Erythroblast (primary cell): ENCODE measurements around the gene EHF.

ENCODE experiments used
- GATA1 ChIP-seq: IDR thresholded peaks from 2 replicates; pipeline ENCODE4 v1.6.1; 2011; ENCODE audit warnings: low read depth, mild to moderate bottlenecking, control low read depth, low read length, moderate library complexity
- POLR2A ChIP-seq: IDR thresholded peaks from 2 replicates; pipeline ENCODE4 v1.6.1; 2011; ENCODE audit warnings: mild to moderate bottlenecking, low read length

- TF ChIP-seq POLR2A (no peak), GATA1 (no peak)
These were observed 59.3 kb downstream of the EHF start for GRCh38 chr11:34680206-34680605.
